Progenitor cell of endocrine pancreas (in vitro differentiated cells): Measurements from ENCODE around the gene LRP5. TPM values are rescaled to one million over a fixed set of nuclear protein-coding genes. Genes with fewer than 3 reads are reported as not detected.

ENCODE experiments used
- DNase-seq: peaks from one replicate; pipeline ENCODE4 v3.0.0; 2021; ENCODE audit warnings: low spot score; ENCODE audit not compliant: unreplicated experiment
- H3K27ac Mint-ChIP-seq: 2 replicates; pipeline ENCODE4 v1.8.0; 2021; ENCODE audit warnings: mild to moderate bottlenecking, moderate library complexity, mixed read lengths
- H3K27me3 Mint-ChIP-seq: 2 replicates; pipeline ENCODE4 v1.8.0; 2021; ENCODE audit warnings: mixed read lengths
- H3K36me3 Mint-ChIP-seq: 2 replicates; pipeline ENCODE4 v1.8.0; 2022; ENCODE audit warnings: mixed read lengths; ENCODE audit not compliant: insufficient read depth
- H3K4me1 Mint-ChIP-seq: 2 replicates; pipeline ENCODE4 v1.8.0; 2021; ENCODE audit warnings: low read depth, mixed read lengths
- H3K4me3 Mint-ChIP-seq: 2 replicates; pipeline ENCODE4 v1.8.0; 2021; ENCODE audit warnings: low read depth, mild to moderate bottlenecking, moderate library complexity, mixed read lengths
- H3K9me3 Mint-ChIP-seq: 2 replicates; pipeline ENCODE4 v1.8.0; 2021; ENCODE audit warnings: low read depth, mixed read lengths
- CTCF ChIP-seq: fragments of 200-600 bp; sonication (generic); IDR thresholded peaks from one replicate; pipeline ENCODE4 v1.5.0; 2021; ENCODE audit warnings: antibody characterized with exemption, mild to moderate bottlenecking; ENCODE audit not compliant: unreplicated experiment
- total RNA-seq: library from RNA; stranded (reverse); gene quantifications from 2 replicates; pipeline ENCODE4 v1.2.1, GENCODE V29; 2021

Gene LRP5
- total RNA-seq, 1 donor from 2014 or later: 115 TPM

GRCh38 chr11:68351450-68352275 lies 39.3 kb downstream of the LRP5 start:
- TF ChIP-seq CTCF: no peak
- peaks cover 20% of the 10 kb centered on the region for H3K36me3 Mint-ChIP-seq
- H3K27me3 Mint-ChIP-seq: no peaks in the 10 kb centered on the region
- no peak overlapping the region for H3K4me3 Mint-ChIP-seq
- H3K27ac Mint-ChIP-seq: peak overlapping the region; percentile 76
- H3K4me1 Mint-ChIP-seq: peaks cover 4% of the 10 kb centered on the region
- H3K9me3 Mint-ChIP-seq: no peaks in the 10 kb centered on the region
- no peak for DNase-seq

- Mint-ChIP-seq H3K27me3 (no peaks in the 10 kb centered on the region), H3K36me3 (peaks cover 22% of the 10 kb centered on the region), H3K9me3 (no peaks in the 10 kb centered on the region), H3K4me1 (no peaks in the 10 kb centered on the region), H3K27ac (no peak overlapping the region), H3K4me3 (no peak overlapping the region)
- TF ChIP-seq CTCF: no peak
- DNase-seq: no peak
Observed at GRCh38 chr11:68352591-68352990, 40.2 kb downstream of the LRP5 start.

GRCh38 chr11:68353118-68353517 lies 40.7 kb downstream of the LRP5 start:
- Mint-ChIP-seq H3K4me1 (no peaks in the 10 kb centered on the region), H3K27ac (peak overlapping the region; percentile 74), H3K4me3 (no peak overlapping the region), H3K9me3 (no peaks in the 10 kb centered on the region), H3K36me3 (peaks cover 22% of the 10 kb centered on the region), H3K27me3 (no peaks in the 10 kb centered on the region)
- no peak for TF ChIP-seq CTCF
- no peak for DNase-seq

- H3K27me3 Mint-ChIP-seq: no peaks in the 10 kb centered on the region
- no peak for TF ChIP-seq CTCF
- H3K27ac Mint-ChIP-seq: no peak overlapping the region
- no peak for DNase-seq
- no peaks in the 10 kb centered on the region for H3K4me1 Mint-ChIP-seq
- H3K9me3 Mint-ChIP-seq: no peaks in the 10 kb centered on the region
- peaks cover 25% of the 10 kb centered on the region for H3K36me3 Mint-ChIP-seq
- H3K4me3 Mint-ChIP-seq: no peak overlapping the region
Observed at GRCh38 chr11:68353669-68354068, 41.3 kb downstream of the LRP5 start.

GRCh38 chr11:68354148-68354872 lies 41.9 kb downstream of the LRP5 start:
- Mint-ChIP-seq H3K4me3 (no peak overlapping the region), H3K4me1 (no peaks in the 10 kb centered on the region), H3K9me3 (no peaks in the 10 kb centered on the region), H3K36me3 (peaks cover 28% of the 10 kb centered on the region), H3K27ac (no peak overlapping the region), H3K27me3 (no peaks in the 10 kb centered on the region)
- DNase-seq: no peak
- no peak for TF ChIP-seq CTCF
